NK-92 (cell line): ENCODE measurements around the gene TNS1.
"Not testable (repeated sequence)": the region's sequence is repeated elsewhere in the genome, so short reads cannot be mapped to it uniquely, and the experiment has no call there.

Source experiments
- DNase-seq: peaks from one replicate; lab custom pipeline; 2025; ENCODE audit not compliant: unreplicated experiment; lab: John Stamatoyannopoulos, UW

The TNS1 gene

GRCh38 chr2:217822296-217823252 is 180.2 kb downstream of the TNS1 start:
- DNase-seq, result no peak

GRCh38 chr2:217821536-217822147 is 181.2 kb downstream of the TNS1 start:
- no peak for DNase-seq

- no peak for DNase-seq
Observed at GRCh38 chr2:217820904-217821303, 181.9 kb downstream of the TNS1 start.

- DNase-seq, result no peak
Observed at GRCh38 chr2:217820091-217820819, 182.5 kb downstream of the TNS1 start.

- no peak for DNase-seq
Observed at GRCh38 chr2:217818293-217818850, 184.4 kb downstream of the TNS1 start.

GRCh38 chr2:217817466-217818292 is 185.1 kb downstream of the TNS1 start:
- DNase-seq, result no peak

GRCh38 chr2:217816396-217816869 is 186.4 kb downstream of the TNS1 start:
- DNase-seq, result no peak

GRCh38 chr2:217813828-217814227 is 189.0 kb downstream of the TNS1 start:
- DNase-seq, result no peak

GRCh38 chr2:217812170-217812569 is 190.6 kb downstream of the TNS1 start:
- no peak for DNase-seq

GRCh38 chr2:217810260-217810659 is 192.5 kb downstream of the TNS1 start:
- no peak for DNase-seq

GRCh38 chr2:217809736-217810135 is 193.1 kb downstream of the TNS1 start:
- no peak for DNase-seq

GRCh38 chr2:217808967-217809366 is 193.8 kb downstream of the TNS1 start:
- not testable (repeated sequence) for DNase-seq

- no peak for DNase-seq
Observed at GRCh38 chr2:217808326-217808725, 194.5 kb downstream of the TNS1 start.

GRCh38 chr2:217807753-217808152 is 195.0 kb downstream of the TNS1 start:
- DNase-seq, result no peak

- no peak for DNase-seq
Observed at GRCh38 chr2:217807025-217807424, 195.8 kb downstream of the TNS1 start.

- DNase-seq, result no peak
Observed at GRCh38 chr2:217806482-217806765, 196.4 kb downstream of the TNS1 start.

- DNase-seq, result no peak
Observed at GRCh38 chr2:217805668-217806481, 196.9 kb downstream of the TNS1 start.

- DNase-seq, result no peak
Observed at GRCh38 chr2:217804791-217805667, 197.8 kb downstream of the TNS1 start.

GRCh38 chr2:217804338-217804737 is 198.5 kb downstream of the TNS1 start:
- DNase-seq, result no peak
